Calu3 (cell line): ENCODE results near the gene PNMA8A. TPM values are rescaled to one million over a fixed set of nuclear protein-coding genes. Genes with fewer than 3 reads are reported as not detected.

Source experiments
- Bru-seq: library from RNA; stranded (reverse); fragments of 400-500 nt; gene quantifications from one replicate; lab custom pipeline; 2021; lab: Mats Ljungman, UMichigan
- BruChase-seq, 2 experiments: library from RNA; stranded (reverse); fragments of 400-500 nt; gene quantifications; one replicate each; lab custom pipeline; 2021; lab: Mats Ljungman, UMichigan
- BruUV-seq: library from RNA; stranded (reverse); fragments of 400-500 nt; replicated peaks from 2 replicates; lab custom pipeline; 2021; lab: Mats Ljungman, UMichigan
- CTCF ChIA-PET: fragments of 300-600 bp; sonication (Branson Sonifier 250); formaldehyde crosslinking; loops from one replicate; lab custom pipeline; 2022; ENCODE audit warnings: antibody characterized with exemption; lab: Charles Lee
- DNase-seq: peaks from one replicate; pipeline ENCODE4 v3.0.0; 2022
- H3K27ac Mint-ChIP-seq: one replicate; pipeline ENCODE4 v1.8.0; 2022; ENCODE audit warnings: mixed read lengths; ENCODE audit not compliant: unreplicated experiment
- H3K27me3 Mint-ChIP-seq: one replicate; pipeline ENCODE4 v1.8.0; 2022; ENCODE audit warnings: mixed read lengths; ENCODE audit not compliant: unreplicated experiment
- H3K36me3 Mint-ChIP-seq: one replicate; pipeline ENCODE4 v1.8.0; 2022; ENCODE audit warnings: mild to moderate bottlenecking, moderate library complexity, mixed read lengths; ENCODE audit not compliant: insufficient read depth, unreplicated experiment
- H3K4me1 Mint-ChIP-seq: one replicate; pipeline ENCODE4 v1.8.0; 2022; ENCODE audit warnings: mild to moderate bottlenecking, low read depth, mixed read lengths; ENCODE audit not compliant: unreplicated experiment
- H3K4me3 Mint-ChIP-seq: one replicate; pipeline ENCODE4 v1.8.0; 2022; ENCODE audit warnings: mild to moderate bottlenecking, low read depth, moderate library complexity, mixed read lengths; ENCODE audit not compliant: unreplicated experiment
- H3K9me3 Mint-ChIP-seq: one replicate; pipeline ENCODE4 v1.8.0; 2022; ENCODE audit warnings: low read depth, mixed read lengths; ENCODE audit not compliant: unreplicated experiment
- intact Hi-C: fragments of 100-400 bp; cut with micrococcal nuclease; formaldehyde crosslinking; loops from one replicate; pipeline ENCODE4 v1.10.0; 2022; ENCODE audit not compliant: unreplicated experiment
- long read RNA-seq: library from polyadenylated mRNA; stranded (forward); transcript quantifications from one replicate; pipeline ENCODE4 v2.0.0, GENCODE V29; 2022
- total RNA-seq: library from RNA; stranded (reverse); gene quantifications from 2 replicates; pipeline ENCODE4 v1.2.3, GENCODE V29; 2022
- TF ChIP-seq, protein P1 (sequence below): fragments of 200-600 bp; IDR thresholded peaks from one replicate; pipeline ENCODE4 v1.8.0; 2022; ENCODE audit warnings: antibody characterized with exemption; ENCODE audit not compliant: unreplicated experiment

PNMA8A gene, protein sequence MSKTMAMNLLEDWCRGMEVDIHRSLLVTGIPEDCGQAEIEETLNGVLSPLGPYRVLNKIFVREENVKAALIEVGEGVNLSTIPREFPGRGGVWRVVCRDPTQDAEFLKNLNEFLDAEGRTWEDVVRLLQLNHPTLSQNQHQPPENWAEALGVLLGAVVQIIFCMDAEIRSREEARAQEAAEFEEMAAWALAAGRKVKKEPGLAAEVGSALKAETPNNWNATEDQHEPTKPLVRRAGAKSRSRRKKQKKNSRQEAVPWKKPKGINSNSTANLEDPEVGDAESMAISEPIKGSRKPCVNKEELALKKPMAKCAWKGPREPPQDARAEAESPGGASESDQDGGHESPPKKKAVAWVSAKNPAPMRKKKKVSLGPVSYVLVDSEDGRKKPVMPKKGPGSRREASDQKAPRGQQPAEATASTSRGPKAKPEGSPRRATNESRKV
- 0.49 and 0.61 TPM in 2 replicates for total RNA-seq
- Bru-seq, nascent RNA = percentile 25 among the genes with signal in this experiment
- BruChase-seq, experiment 1, labeled RNA remaining after a 6-hour chase = percentile 38 among the genes with signal in this experiment
- percentile 22 among the genes with signal in this experiment for BruChase-seq, experiment 2, labeled RNA remaining after a 2-hour chase
- long read RNA-seq = 0 reads

DNA sequence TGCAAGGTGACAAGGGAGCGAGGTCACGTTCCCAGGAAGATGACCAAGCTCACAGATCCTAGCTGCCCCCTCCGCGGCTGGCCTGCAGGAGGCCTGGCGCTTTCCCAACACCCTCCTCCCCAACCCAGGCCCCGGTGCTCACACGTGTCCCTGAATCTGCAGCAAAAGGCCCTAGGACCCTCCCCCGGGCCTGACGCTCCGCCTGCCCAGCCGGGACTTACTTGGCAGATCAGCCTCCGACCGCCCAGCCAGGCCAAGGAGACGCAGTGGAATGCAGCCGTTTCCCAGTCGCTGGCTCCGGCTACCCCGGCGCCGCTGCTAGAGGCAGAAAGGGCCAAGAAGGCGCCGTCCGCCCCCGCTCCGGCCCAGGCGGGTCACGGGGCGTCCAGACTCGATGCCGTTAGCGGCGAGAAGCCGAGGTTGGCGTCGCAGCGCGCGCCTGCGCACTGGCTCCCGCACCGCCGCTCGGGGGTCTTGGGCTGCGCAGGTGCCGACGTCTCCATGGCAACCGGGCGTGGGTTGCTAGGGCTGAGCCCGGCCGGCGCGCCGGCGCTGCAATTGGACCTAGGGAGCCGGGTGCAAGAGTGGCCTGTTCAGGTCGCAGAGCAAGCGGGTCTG, at the start of gene PNMA8A:
PNMA8A (minus strand) TSS at position 448 of the 618 bp plus-strand sequence. CDS start 528 bp downstream, outside the sequence.
- H3K9me3 Mint-ChIP-seq = peaks cover 5% of the 10 kb centered on the region
- TF ChIP-seq, protein P1, sequence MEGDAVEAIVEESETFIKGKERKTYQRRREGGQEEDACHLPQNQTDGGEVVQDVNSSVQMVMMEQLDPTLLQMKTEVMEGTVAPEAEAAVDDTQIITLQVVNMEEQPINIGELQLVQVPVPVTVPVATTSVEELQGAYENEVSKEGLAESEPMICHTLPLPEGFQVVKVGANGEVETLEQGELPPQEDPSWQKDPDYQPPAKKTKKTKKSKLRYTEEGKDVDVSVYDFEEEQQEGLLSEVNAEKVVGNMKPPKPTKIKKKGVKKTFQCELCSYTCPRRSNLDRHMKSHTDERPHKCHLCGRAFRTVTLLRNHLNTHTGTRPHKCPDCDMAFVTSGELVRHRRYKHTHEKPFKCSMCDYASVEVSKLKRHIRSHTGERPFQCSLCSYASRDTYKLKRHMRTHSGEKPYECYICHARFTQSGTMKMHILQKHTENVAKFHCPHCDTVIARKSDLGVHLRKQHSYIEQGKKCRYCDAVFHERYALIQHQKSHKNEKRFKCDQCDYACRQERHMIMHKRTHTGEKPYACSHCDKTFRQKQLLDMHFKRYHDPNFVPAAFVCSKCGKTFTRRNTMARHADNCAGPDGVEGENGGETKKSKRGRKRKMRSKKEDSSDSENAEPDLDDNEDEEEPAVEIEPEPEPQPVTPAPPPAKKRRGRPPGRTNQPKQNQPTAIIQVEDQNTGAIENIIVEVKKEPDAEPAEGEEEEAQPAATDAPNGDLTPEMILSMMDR = no peak
- peaks cover 75% of the 10 kb centered on the region for H3K27me3 Mint-ChIP-seq
- BruUV-seq = no TSS peak
- no peak within 1 kb of the TSS for H3K27ac Mint-ChIP-seq
- peak within 1 kb of the TSS; percentile 22 for H3K4me3 Mint-ChIP-seq
- intact Hi-C loops = no loop called here
- no peak for DNase-seq
- no peaks in the 10 kb centered on the region for H3K4me1 Mint-ChIP-seq
- CTCF ChIA-PET = no interaction called here
- no peaks in the 10 kb centered on the region for H3K36me3 Mint-ChIP-seq

DNA sequence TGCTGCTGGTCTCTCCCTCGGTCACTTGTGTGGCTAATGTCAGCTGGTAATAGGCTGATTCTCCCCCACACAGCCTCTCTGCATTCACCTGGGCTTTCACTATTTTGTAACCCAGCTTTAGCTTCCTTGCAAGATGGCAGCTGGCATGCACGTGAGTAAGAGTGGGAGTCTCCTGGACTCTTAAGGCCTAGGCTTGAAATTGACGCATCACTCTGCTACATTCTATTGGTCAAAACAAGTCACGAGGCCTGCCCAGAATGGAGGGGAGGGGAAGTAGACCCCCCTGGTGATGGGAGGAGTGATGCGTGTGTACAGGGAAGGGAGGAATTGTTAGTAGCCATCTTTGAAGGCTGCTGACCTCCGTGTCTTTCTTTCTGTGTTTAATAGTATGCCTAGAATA, 49.3 kb upstream of the PNMA8A start:
- no peaks in the 10 kb centered on the region for H3K36me3 Mint-ChIP-seq
- no peak overlapping the region for H3K27ac Mint-ChIP-seq
- no peak overlapping the region for H3K4me3 Mint-ChIP-seq
- intact Hi-C loops = no loop called here
- DNase-seq = no peak
- no peaks in the 10 kb centered on the region for H3K9me3 Mint-ChIP-seq
- BruUV-seq = no TSS peak
- no peaks in the 10 kb centered on the region for H3K4me1 Mint-ChIP-seq
- CTCF ChIA-PET = no interaction called here
- TF ChIP-seq, protein P1 = no peak
- H3K27me3 Mint-ChIP-seq = peaks cover 56% of the 10 kb centered on the region

DNA sequence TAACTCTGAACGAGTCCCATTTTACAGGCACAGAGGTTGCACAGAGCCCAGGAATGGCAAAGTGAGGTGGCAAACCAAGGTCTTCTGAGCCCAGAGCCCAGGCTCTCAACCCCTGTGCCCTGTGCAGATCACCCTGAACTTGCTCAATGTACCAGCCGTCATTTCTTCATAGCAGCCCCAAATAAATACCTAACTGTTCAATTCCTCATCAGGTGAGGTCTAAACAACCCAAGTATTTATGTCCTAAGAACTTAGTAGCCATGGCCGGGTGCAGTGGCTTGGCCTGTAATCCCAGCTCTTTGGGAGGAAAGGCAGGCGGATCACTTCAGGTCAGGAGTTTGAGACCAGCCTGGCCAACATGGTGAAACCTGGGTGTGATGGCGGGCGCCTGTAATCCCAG, 46.1 kb upstream of the PNMA8A start:
- Mint-ChIP-seq H3K36me3 (no peaks in the 10 kb centered on the region), H3K4me3 (no peak overlapping the region), H3K27me3 (peaks cover 44% of the 10 kb centered on the region), H3K27ac (no peak overlapping the region), H3K9me3 (no peaks in the 10 kb centered on the region), H3K4me1 (peaks cover 8% of the 10 kb centered on the region)
- BruUV-seq = no TSS peak
- TF ChIP-seq, protein P1 = no peak
- intact Hi-C loops = loop anchor here (10.0 kb wide), 1 partner anchor 233 kb away; no protein-coding TSS in a partner anchor
- DNase-seq = no peak
- CTCF ChIA-PET = interaction anchor here (1.6 to 2.0 kb wide), 2 partner anchors 12 to 20 kb away, joined by 6 to 8 read pairs; no protein-coding TSS in a partner anchor

DNA sequence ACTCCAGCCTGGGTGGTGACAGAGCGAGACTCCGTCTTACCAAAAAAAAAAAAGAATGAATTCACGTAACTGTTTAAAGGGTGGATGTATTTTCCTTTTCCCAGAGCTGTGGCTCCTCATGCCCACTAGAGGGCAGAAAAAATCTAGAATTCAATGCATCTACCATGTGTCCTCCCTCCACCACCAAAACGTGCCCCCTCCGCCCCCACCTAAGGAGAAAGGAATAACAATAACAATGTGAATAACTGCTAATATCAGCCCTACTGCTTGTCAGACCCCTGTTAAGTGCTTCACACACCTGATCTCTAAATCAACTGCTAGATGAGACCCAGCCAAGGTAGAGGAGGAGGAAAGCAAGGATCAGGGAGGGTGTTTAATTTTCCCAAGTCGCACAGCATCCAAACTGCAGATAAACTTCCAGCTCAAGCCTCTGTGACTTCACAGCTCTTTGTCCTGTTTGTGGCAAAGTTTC, 44.6 kb upstream of the PNMA8A start:
- TF ChIP-seq, protein P1 = peak; percentile 35
- Mint-ChIP-seq H3K4me1 (peaks cover 8% of the 10 kb centered on the region), H3K27ac (no peak overlapping the region), H3K27me3 (peaks cover 43% of the 10 kb centered on the region), H3K9me3 (no peaks in the 10 kb centered on the region), H3K36me3 (no peaks in the 10 kb centered on the region), H3K4me3 (no peak overlapping the region)
- no TSS peak for BruUV-seq
- DNase-seq = peak; percentile 34
- CTCF ChIA-PET = interaction anchor here (0.5 to 2.0 kb wide), 11 partner anchors 12 to 437 kb away, joined by 3 to 18 read pairs (median 4); no protein-coding TSS in a partner anchor
- intact Hi-C loops = loop anchor here (10.0 kb wide), 1 partner anchor 231 kb away; no protein-coding TSS in a partner anchor
